ENCODE data around the gene TCAP.

DNA sequence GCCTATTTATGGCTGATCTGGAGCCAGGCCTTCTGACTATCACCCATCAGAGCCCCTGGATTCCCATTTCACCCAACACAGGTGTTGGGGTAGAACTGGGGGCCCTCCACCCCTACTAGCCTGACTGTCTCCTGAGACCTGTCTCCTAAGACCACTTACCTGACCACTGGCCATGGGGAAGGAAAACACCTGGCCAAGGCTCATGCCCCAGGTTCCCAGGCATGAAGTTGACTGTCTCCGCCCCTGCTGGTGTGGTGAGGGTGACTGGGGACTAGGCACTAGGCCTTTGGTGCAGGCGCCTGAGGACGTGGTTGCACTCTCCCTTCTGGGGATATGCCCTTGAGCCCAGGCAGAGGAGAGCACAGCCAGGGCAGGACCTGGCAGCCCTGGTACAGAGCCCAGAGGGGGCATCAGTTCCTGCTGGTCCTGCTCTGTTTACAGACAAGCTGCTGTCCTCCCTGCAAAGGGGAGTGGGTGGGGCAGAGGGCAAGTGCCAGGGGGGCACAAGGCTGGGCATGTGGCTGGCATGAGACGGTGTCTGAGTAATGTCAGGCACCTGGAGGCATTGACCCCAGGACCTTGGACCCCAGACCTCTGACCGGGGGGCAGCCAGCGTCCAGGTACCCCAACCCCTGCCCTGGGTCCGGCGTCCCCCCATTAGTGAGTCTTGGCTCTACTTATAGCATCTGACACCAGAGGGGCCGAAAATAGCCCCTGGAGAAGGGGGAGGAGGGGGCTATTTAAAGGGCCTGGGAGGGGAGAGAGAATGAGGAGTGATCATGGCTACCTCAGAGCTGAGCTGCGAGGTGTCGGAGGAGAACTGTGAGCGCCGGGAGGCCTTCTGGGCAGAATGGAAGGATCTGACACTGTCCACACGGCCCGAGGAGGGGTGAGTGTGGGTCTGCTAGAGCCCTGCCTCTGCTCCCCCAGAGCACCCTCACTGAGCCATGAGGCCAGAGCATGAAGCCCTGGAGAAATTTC, at the start of gene TCAP:
- TF ChIP-seq, protein P1, sequence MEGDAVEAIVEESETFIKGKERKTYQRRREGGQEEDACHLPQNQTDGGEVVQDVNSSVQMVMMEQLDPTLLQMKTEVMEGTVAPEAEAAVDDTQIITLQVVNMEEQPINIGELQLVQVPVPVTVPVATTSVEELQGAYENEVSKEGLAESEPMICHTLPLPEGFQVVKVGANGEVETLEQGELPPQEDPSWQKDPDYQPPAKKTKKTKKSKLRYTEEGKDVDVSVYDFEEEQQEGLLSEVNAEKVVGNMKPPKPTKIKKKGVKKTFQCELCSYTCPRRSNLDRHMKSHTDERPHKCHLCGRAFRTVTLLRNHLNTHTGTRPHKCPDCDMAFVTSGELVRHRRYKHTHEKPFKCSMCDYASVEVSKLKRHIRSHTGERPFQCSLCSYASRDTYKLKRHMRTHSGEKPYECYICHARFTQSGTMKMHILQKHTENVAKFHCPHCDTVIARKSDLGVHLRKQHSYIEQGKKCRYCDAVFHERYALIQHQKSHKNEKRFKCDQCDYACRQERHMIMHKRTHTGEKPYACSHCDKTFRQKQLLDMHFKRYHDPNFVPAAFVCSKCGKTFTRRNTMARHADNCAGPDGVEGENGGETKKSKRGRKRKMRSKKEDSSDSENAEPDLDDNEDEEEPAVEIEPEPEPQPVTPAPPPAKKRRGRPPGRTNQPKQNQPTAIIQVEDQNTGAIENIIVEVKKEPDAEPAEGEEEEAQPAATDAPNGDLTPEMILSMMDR (optimal IDR thresholded peaks at IDR 0.05 in 1 of 3, IDR thresholded peaks at IDR 0.05 in 1 of 3, conservative IDR thresholded peaks at IDR 0.05 in 1 of 3; ENCODE audit: extremely low read depth in 1 of 3, insufficient read depth in 2 of 3, low read length in 3 of 3): no peak
- no peak for TF ChIP-seq EZH2 (IDR thresholded peaks at IDR 0.05; ENCODE audit: low read length)

All from keratinocyte (primary cell).